ENCODE results near the gene XPNPEP1. TPM values are rescaled to one million over a fixed set of nuclear protein-coding genes. Genes with fewer than 3 reads are reported as not detected.

The XPNPEP1 gene
- polyA plus RNA-seq, 1 donor (not counting 4 experiments of a cell fraction or from before 2014, with no cell fraction given): 96.2 TPM

- Histone ChIP-seq H3K79me2 (ENCODE audit: control insufficient read depth, insufficient read depth, low read length) (peaks cover 49% of the 10 kb centered on the region), H3K4me3 (ENCODE audit: control insufficient read depth in 2 of 3, extremely low read depth in 1 of 3, insufficient read depth in 2 of 3, low read depth in 1 of 3, low read length in 3 of 3) (peak overlapping the region; percentile 80 to 85 (median 82)), H2AFZ (ENCODE audit: control insufficient read depth, low read length) (peak overlapping the region; percentile 34), H3K4me2 (ENCODE audit: control insufficient read depth, extremely low read depth, insufficient read depth, low read depth, low read length) (peak overlapping the region; percentile 90), H3K4me1 (ENCODE audit: control insufficient read depth, extremely low read depth, insufficient read depth, low read length) (peaks cover 14% of the 10 kb centered on the region), H3K9ac (ENCODE audit: control insufficient read depth, extremely low read depth, insufficient read depth, low read length) (peak overlapping the region; percentile 88), H3K9me1 (ENCODE audit: control insufficient read depth, extremely low read depth, insufficient read depth, low read length) (no peaks in the 10 kb centered on the region), H3K27ac (ENCODE audit: control insufficient read depth, insufficient read depth, low read length) (peak overlapping the region; percentile 78), H3K36me3 (ENCODE audit: control insufficient read depth in 2 of 2, extremely low read depth in 1 of 2, insufficient read depth in 2 of 2, low read length in 2 of 2) (peaks cover 0 to 10% of the 10 kb centered on the region in 2 experiments), H4K20me1 (ENCODE audit: control insufficient read depth, extremely low read depth, insufficient read depth, low read length) (no peaks in the 10 kb centered on the region), H3K27me3 (ENCODE audit: control insufficient read depth, extremely low read depth, insufficient read depth, low read length) (no peaks in the 10 kb centered on the region), H3K9me3 (ENCODE audit: control insufficient read depth, low read depth, low read length) (no peaks in the 10 kb centered on the region)
- DNase-seq (ENCODE audit: low read depth, low spot score) (no peak), FAIRE-seq (no peak)
- no peak for TF ChIP-seq EZH2 (IDR thresholded peaks at IDR 0.05; ENCODE audit: low read length)
- TF ChIP-seq CTCF (optimal IDR thresholded peaks at IDR 0.05 in 1 of 3, IDR thresholded peaks at IDR 0.05 in 1 of 3, conservative IDR thresholded peaks at IDR 0.05 in 1 of 3; ENCODE audit: extremely low read depth in 1 of 3, insufficient read depth in 2 of 3, low read length in 3 of 3): no peak
- dilution Hi-C loops (cut with MboI; ENCODE audit: extremely low pct_ligation_motif_present, low sequenced_read_pairs): no loop called here
These were observed 844 bp downstream of the XPNPEP1 start for GRCh38 chr10:109922358-109922975.

- Histone ChIP-seq H2AFZ (ENCODE audit: control insufficient read depth, low read length) (no peak overlapping the region), H3K4me1 (ENCODE audit: control insufficient read depth, extremely low read depth, insufficient read depth, low read length) (peaks cover 26% of the 10 kb centered on the region), H3K79me2 (ENCODE audit: control insufficient read depth, insufficient read depth, low read length) (peaks cover 64% of the 10 kb centered on the region), H3K36me3 (ENCODE audit: control insufficient read depth in 2 of 2, extremely low read depth in 1 of 2, insufficient read depth in 2 of 2, low read length in 2 of 2) (peaks cover 0 to 10% of the 10 kb centered on the region in 2 experiments), H3K9ac (ENCODE audit: control insufficient read depth, extremely low read depth, insufficient read depth, low read length) (no peak overlapping the region), H3K9me3 (ENCODE audit: control insufficient read depth, low read depth, low read length) (no peaks in the 10 kb centered on the region), H3K27ac (ENCODE audit: control insufficient read depth, insufficient read depth, low read length) (no peak overlapping the region), H3K9me1 (ENCODE audit: control insufficient read depth, extremely low read depth, insufficient read depth, low read length) (no peaks in the 10 kb centered on the region), H3K4me2 (ENCODE audit: control insufficient read depth, extremely low read depth, insufficient read depth, low read depth, low read length) (no peak overlapping the region), H4K20me1 (ENCODE audit: control insufficient read depth, extremely low read depth, insufficient read depth, low read length) (no peaks in the 10 kb centered on the region), H3K4me3 (ENCODE audit: control insufficient read depth in 2 of 3, extremely low read depth in 1 of 3, insufficient read depth in 2 of 3, low read depth in 1 of 3, low read length in 3 of 3) (no peak overlapping the region), H3K27me3 (ENCODE audit: control insufficient read depth, extremely low read depth, insufficient read depth, low read length) (no peaks in the 10 kb centered on the region)
- dilution Hi-C loops (cut with MboI; ENCODE audit: extremely low pct_ligation_motif_present, low sequenced_read_pairs): no loop called here
- TF ChIP-seq CTCF (optimal IDR thresholded peaks at IDR 0.05 in 1 of 3, IDR thresholded peaks at IDR 0.05 in 1 of 3, conservative IDR thresholded peaks at IDR 0.05 in 1 of 3; ENCODE audit: extremely low read depth in 1 of 3, insufficient read depth in 2 of 3, low read length in 3 of 3): no peak
- no peak for TF ChIP-seq EZH2 (IDR thresholded peaks at IDR 0.05; ENCODE audit: low read length)
- FAIRE-seq: no peak
- DNase-seq (ENCODE audit: low read depth, low spot score): no peak
These were observed 3.3 kb downstream of the XPNPEP1 start for GRCh38 chr10:109920016-109920415.
